SU-DHL-6 (cell line): ENCODE measurements around the gene KNOP1.

ENCODE experiments used
- EZH2phosphoT487 ChIP-seq: fragments of 200-600 bp; sonication (generic), shearing (Covaris generic); conservative IDR thresholded peaks from 2 replicates; pipeline ENCODE4 v1.6.1; 2018; ENCODE audit warnings: mild to moderate bottlenecking, antibody characterized with exemption, low read length, moderate library complexity, mixed read lengths
- TF ChIP-seq, protein P1 (sequence below): fragments of 200-600 bp; sonication (generic); IDR thresholded peaks from one replicate; pipeline ENCODE4 v1.5.1; 2017; ENCODE audit warnings: antibody characterized with exemption, mild to moderate bottlenecking, low read length, moderate library complexity; ENCODE audit not compliant: insufficient read depth, poor library complexity, severe bottlenecking

DNA sequence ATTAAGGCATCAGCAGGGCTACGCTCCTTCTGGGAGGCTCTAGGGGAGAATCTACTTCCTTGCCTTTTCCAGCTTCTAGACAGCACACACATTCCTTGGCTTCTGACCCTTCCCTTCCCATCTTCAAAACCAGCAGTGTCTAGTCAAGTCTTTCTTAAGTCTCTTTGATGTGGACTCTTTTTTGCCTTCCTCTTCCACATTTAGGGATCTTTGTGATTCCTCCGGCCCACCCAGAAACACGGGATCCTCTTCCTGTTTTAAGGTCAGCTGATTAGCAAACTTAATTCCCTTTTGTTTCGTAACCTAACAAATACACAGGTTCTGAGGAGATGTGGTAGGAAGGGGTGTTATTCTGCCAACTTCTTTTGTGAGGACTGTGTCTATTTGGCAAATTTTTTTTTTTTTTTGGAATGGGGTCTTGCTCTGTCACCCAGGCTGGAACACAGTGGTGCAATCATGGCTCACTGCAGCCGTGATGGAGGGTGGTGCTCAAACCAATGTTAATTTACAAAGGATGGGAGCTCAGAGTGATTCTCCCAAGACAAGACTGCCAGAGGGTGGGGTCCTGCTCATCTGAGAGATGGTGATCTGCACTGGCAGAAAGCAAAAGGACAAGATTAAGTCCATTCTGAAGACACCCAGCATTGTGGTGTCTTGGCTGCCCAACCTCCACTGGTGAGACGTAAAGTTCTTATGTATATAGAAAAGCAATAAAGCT is 14.7 kb downstream of the KNOP1 start:
- TF ChIP-seq, protein P1, sequence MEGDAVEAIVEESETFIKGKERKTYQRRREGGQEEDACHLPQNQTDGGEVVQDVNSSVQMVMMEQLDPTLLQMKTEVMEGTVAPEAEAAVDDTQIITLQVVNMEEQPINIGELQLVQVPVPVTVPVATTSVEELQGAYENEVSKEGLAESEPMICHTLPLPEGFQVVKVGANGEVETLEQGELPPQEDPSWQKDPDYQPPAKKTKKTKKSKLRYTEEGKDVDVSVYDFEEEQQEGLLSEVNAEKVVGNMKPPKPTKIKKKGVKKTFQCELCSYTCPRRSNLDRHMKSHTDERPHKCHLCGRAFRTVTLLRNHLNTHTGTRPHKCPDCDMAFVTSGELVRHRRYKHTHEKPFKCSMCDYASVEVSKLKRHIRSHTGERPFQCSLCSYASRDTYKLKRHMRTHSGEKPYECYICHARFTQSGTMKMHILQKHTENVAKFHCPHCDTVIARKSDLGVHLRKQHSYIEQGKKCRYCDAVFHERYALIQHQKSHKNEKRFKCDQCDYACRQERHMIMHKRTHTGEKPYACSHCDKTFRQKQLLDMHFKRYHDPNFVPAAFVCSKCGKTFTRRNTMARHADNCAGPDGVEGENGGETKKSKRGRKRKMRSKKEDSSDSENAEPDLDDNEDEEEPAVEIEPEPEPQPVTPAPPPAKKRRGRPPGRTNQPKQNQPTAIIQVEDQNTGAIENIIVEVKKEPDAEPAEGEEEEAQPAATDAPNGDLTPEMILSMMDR: no peak
- TF ChIP-seq EZH2phosphoT487: no peak
